DND-41 (cell line): ENCODE measurements around the gene ATP1A3.

Source experiments
- CTCF ChIP-seq: IDR thresholded peaks from 2 replicates; pipeline ENCODE4 v1.5.1; 2012; ENCODE audit warnings: borderline replicate concordance, low read length, moderate library complexity, mild to moderate bottlenecking; ENCODE audit not compliant: poor library complexity, severe bottlenecking; ENCODE audit errors: extremely low read depth
- EZH2 ChIP-seq: IDR thresholded peaks from 3 replicates; pipeline ENCODE4 v1.6.1; 2012; ENCODE audit warnings: borderline replicate concordance, low read depth, mild to moderate bottlenecking, moderate library complexity, low read length, inconsistent platforms; ENCODE audit not compliant: severe bottlenecking

GRCh38 chr19:41936416-41936850 is 57.6 kb downstream of the ATP1A3 start:
- TF ChIP-seq CTCF (no peak), EZH2 (no peak)
